Endodermal cell (in vitro differentiated cells): ENCODE data around the gene CYP4A22. TPM values are rescaled to one million over a fixed set of nuclear protein-coding genes. Genes with fewer than 3 reads are reported as not detected.
A peak's percentile ranks its signal among the peaks of the same experiment; 100 is the strongest.
"Not testable (repeated sequence)": the region's sequence is repeated elsewhere in the genome, so short reads cannot be mapped to it uniquely, and the experiment has no call there.

ENCODE experiments used
- DNase-seq: peaks from one replicate; pipeline ENCODE4 v3.0.0-alpha.2; 2017
- H3K27ac ChIP-seq: 2 replicates; pipeline ENCODE4 v1.5.1; 2013; ENCODE audit warnings: mild to moderate bottlenecking, low read depth, low read length, moderate library complexity
- H3K27me3 ChIP-seq: 2 replicates; pipeline ENCODE4 v1.6.1; 2013; ENCODE audit warnings: mild to moderate bottlenecking, low read length, moderate library complexity; ENCODE audit not compliant: insufficient read depth, control insufficient read depth, poor library complexity, severe bottlenecking
- H3K36me3 ChIP-seq: 2 replicates; pipeline ENCODE4 v1.7.0; 2013; ENCODE audit warnings: mild to moderate bottlenecking, low read length, moderate library complexity; ENCODE audit not compliant: control insufficient read depth, insufficient read depth
- H3K4me1 ChIP-seq: one replicate; pipeline ENCODE4 v1.7.0; 2013; ENCODE audit warnings: low read length; ENCODE audit not compliant: control insufficient read depth, insufficient read depth
- H3K4me3 ChIP-seq: 2 replicates; pipeline ENCODE4 v1.5.1; 2013; ENCODE audit warnings: mild to moderate bottlenecking, low read length, moderate library complexity
- H3K9ac ChIP-seq: 2 replicates; pipeline ENCODE4 v1.6.1; 2013; ENCODE audit warnings: mild to moderate bottlenecking, low read length, moderate library complexity; ENCODE audit not compliant: poor library complexity, severe bottlenecking; ENCODE audit errors: extremely low read depth
- H3K9me3 ChIP-seq: 2 replicates; pipeline ENCODE4 v1.6.1; 2013; ENCODE audit warnings: mild to moderate bottlenecking, low read length, moderate library complexity; ENCODE audit not compliant: control insufficient read depth
- H3K27ac Mint-ChIP-seq: 2 replicates; pipeline ENCODE4 v1.8.0; 2020; ENCODE audit warnings: mixed read lengths
- H3K27me3 Mint-ChIP-seq: 2 replicates; pipeline ENCODE4 v1.8.0; 2021; ENCODE audit warnings: mild to moderate bottlenecking, mixed read lengths; ENCODE audit not compliant: insufficient read depth
- H3K36me3 Mint-ChIP-seq: 2 replicates; pipeline ENCODE4 v1.8.0; 2020; ENCODE audit warnings: low read depth, mixed read lengths
- H3K4me1 Mint-ChIP-seq: 2 replicates; pipeline ENCODE4 v1.8.0; 2020; ENCODE audit warnings: mixed read lengths
- H3K4me3 Mint-ChIP-seq: 2 replicates; pipeline ENCODE4 v1.8.0; 2020; ENCODE audit warnings: mild to moderate bottlenecking, moderate library complexity, mixed read lengths
- H3K9me3 Mint-ChIP-seq: 2 replicates; pipeline ENCODE4 v1.8.0; 2020; ENCODE audit warnings: mild to moderate bottlenecking, mixed read lengths
- CTCF ChIP-seq: fragments of 200-600 bp; sonication (generic); conservative IDR thresholded peaks from 2 replicates; pipeline ENCODE4 v1.5.0; 2021; ENCODE audit warnings: antibody characterized with exemption, mild to moderate bottlenecking
- WGBS, 2 experiments: methylation state at CpG; one replicate each; pipeline versions ENCODE4 v1.1.5 to v1.1.7; 2013; ENCODE audit warnings: missing lambda C conversion rate in 2 of 2, mixed read lengths in 1 of 2; ENCODE audit not compliant: insufficient coverage in 1 of 2, insufficient read length in 1 of 2; 5-methylcytosine and 5-hydroxymethylcytosine counted together
- total RNA-seq, 2 donors: library from RNA; stranded (reverse); fragmentation: NEBNext Ultra II Directional in 1 of 2; extraction: Animal tissue kit (Norgen Biotek cat#: 25700) in 1 of 2; gene quantifications; 2 replicates in 1 of 2; 3 replicates in 1 of 2; pipeline ENCODE4 v1.2.1, GENCODE V29; 2021

CYP4A22 gene
- total RNA-seq, 2 donors from 2014 or later: 0.35 TPM; not detected in 1

GRCh38 chr1:47137925-47138615 lies 829 bp downstream of the CYP4A22 start:
- Histone ChIP-seq H3K9me3 (no peaks in the 10 kb centered on the region), H3K27me3 (no peaks in the 10 kb centered on the region), H3K4me3 (no peak overlapping the region), H3K9ac (no peak overlapping the region), H3K36me3 (no peaks in the 10 kb centered on the region), H3K27ac (no peak overlapping the region), H3K4me1 (peaks cover 13% of the 10 kb centered on the region)
- 94 to 96% methylated on average over 5 of the region's 5 CpGs for WGBS, 2 experiments
- Mint-ChIP-seq H3K27me3 (peaks cover 3% of the 10 kb centered on the region), H3K9me3 (no peaks in the 10 kb centered on the region), H3K4me1 (peaks cover 28% of the 10 kb centered on the region), H3K27ac (no peak overlapping the region), H3K4me3 (no peak overlapping the region), H3K36me3 (no peaks in the 10 kb centered on the region)
- peak; percentile 56 for DNase-seq
- no peak for TF ChIP-seq CTCF

- WGBS, 2 experiments: 91 to 100% methylated on average over 1 to 3 of the region's 3 CpGs
- H3K36me3 ChIP-seq, H3K9ac ChIP-seq, H3K27ac ChIP-seq, H3K9me3 Mint-ChIP-seq, H3K27me3 ChIP-seq, H3K9me3 ChIP-seq, H3K36me3 Mint-ChIP-seq, H3K27ac Mint-ChIP-seq, H3K27me3 Mint-ChIP-seq, DNase-seq, H3K4me3 Mint-ChIP-seq, H3K4me3 ChIP-seq: not testable (repeated sequence)
- peaks cover 13% of the 10 kb centered on the region for H3K4me1 ChIP-seq
- peaks cover 25% of the 10 kb centered on the region for H3K4me1 Mint-ChIP-seq
Observed at GRCh38 chr1:47140358-47140757, 3.1 kb downstream of the CYP4A22 start.

- not testable (repeated sequence) for H3K27ac ChIP-seq, H3K9ac ChIP-seq, H3K4me3 Mint-ChIP-seq, H3K27me3 Mint-ChIP-seq, H3K4me3 ChIP-seq, H3K4me1 ChIP-seq, H3K36me3 ChIP-seq, H3K27me3 ChIP-seq, H3K36me3 Mint-ChIP-seq, H3K9me3 Mint-ChIP-seq, H3K9me3 ChIP-seq
- TF ChIP-seq CTCF: peak; percentile 75
- peak; percentile 79 for DNase-seq
- Mint-ChIP-seq H3K4me1 (peaks cover 21% of the 10 kb centered on the region), H3K27ac (peak overlapping the region; percentile 17)
- WGBS, 2 experiments: 61 to 80% methylated on average over 1 to 6 of the region's 6 CpGs
Observed at GRCh38 chr1:47143654-47144053, 6.4 kb downstream of the CYP4A22 start.

GRCh38 chr1:47146495-47146894 lies 9.3 kb downstream of the CYP4A22 start:
- not testable (repeated sequence) for H3K27ac Mint-ChIP-seq, H3K9ac ChIP-seq, H3K27ac ChIP-seq, H3K9me3 ChIP-seq, H3K9me3 Mint-ChIP-seq, DNase-seq, H3K4me1 ChIP-seq, H3K27me3 Mint-ChIP-seq, H3K4me3 Mint-ChIP-seq, H3K4me3 ChIP-seq, H3K36me3 ChIP-seq, H3K36me3 Mint-ChIP-seq, H3K27me3 ChIP-seq
- H3K4me1 Mint-ChIP-seq: peaks cover 25% of the 10 kb centered on the region
- 80% methylated on average over 1 of the region's 1 CpG; no CpG with 5 or more reads in 1 of the 2 experiments for WGBS, 2 experiments
